SIG-M5 treated with dmso at 0.1 percent for 504 hours (cell line): ENCODE data around the gene RAI1.
A peak's percentile ranks its signal among the peaks of the same experiment; 100 is the strongest.

Experiments used
- DNase-seq: peaks from one replicate; lab custom pipeline; 2025; ENCODE audit not compliant: unreplicated experiment; lab: John Stamatoyannopoulos, UW

The RAI1 gene

DNA sequence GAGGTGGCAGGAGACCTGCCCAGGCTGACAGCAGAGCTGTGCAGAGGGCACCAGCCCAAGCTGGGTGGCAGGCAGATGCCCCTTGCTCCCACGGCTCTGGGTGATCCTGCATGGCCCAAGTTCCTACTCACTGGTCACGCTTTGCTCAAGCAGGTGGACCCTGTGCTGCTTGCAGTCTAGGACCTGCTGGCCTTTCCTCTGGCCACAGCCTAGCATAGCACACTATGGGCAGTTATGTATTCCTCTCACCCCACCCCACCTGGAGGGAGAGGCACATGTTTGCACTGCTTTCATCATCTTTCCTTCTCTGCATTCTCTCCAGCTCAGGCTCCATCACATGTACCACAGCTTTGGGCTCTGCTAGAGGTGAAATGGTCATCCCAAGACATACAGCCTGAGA, 175.1 kb downstream of the RAI1 start:
- DNase-seq: no peak

DNA sequence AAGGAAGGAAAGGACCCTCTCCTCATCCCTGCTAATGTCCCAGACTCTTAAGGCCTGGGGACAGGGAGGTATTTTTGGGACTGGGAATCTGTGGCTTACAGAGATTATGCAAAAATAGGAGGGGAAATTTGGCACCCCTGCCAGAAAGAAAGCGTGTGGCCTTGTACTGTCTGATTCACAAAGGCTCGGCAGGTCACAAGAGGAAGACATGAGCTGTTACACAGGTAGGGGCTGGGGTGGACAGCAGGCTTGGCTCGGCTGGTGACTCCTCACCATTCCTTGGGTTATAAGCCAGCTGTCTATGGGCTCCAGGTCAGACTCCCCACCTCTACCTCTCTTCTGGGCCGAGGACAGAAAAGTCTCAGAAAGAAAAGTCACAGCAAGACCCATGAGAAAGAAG, 176.2 kb downstream of the RAI1 start:
- DNase-seq: no peak

DNA sequence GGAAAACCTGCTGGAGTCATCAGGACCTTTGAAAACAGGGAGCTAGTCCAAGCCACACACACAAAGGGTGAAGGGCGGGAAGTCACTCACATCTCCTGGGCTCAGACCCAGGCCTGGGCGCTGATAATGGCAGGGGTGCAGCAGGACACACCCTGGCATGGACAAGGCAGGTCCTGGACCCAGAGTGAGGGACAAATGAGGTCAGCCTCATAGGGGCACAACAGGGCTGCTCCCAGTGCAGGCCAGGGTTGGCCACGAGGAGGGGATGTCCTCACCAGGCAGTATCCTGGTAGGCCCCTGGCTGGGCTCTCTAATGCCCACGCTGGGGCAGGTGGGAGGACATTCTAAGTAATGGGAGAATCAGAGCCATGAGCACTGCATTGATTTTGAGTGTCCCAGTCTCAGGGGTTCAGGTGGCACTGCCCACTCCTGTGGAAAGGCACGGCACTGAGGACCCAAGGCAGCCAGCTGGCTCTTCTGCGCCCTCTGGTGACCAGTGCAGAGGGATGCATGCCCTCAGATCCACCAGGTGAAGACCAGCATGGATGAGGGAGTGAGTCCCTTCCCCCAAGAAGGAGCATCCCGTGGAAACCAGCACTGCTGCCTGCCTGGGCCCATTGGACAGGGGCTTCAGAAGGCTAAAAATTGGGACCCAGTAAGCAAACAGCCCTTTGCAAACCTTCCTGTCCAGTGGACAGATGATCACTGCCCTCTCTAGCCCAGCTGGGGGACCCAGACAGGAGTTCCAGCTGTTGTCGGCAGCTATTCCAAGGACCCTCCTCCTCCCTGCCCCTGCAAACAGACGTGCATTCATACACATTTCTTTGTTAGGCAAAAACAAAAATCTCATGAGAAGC, 178.9 kb downstream of the RAI1 start:
- peak; percentile 24 for DNase-seq

DNA sequence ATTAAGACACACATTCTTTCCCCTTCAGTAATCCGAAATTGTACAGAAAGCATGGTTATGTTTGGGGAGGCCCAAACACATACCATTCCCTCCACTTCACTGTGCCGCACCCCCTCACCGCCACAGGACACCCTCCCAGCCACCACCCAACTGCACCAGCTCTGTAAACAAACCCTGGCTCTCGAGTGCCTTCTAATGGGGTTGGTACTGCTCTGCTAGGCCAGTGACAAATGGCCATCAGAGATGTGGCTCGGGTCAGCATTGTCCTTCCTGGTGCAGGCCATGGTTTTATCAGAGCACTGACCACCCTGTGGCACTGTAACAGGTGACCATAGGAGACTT, 179.5 kb downstream of the RAI1 start:
- DNase-seq: no peak
